CD4-positive, alpha-beta T cell treated with Interleukin-1 beta for 1 hour (primary cell): Measurements from ENCODE around the gene ATG16L2.

ENCODE experiments used
- DNase-seq, 2 donors: peaks; one replicate each; pipeline ENCODE4 v3.0.0-alpha.2; 2020 to 2022

The ATG16L2 gene, protein sequence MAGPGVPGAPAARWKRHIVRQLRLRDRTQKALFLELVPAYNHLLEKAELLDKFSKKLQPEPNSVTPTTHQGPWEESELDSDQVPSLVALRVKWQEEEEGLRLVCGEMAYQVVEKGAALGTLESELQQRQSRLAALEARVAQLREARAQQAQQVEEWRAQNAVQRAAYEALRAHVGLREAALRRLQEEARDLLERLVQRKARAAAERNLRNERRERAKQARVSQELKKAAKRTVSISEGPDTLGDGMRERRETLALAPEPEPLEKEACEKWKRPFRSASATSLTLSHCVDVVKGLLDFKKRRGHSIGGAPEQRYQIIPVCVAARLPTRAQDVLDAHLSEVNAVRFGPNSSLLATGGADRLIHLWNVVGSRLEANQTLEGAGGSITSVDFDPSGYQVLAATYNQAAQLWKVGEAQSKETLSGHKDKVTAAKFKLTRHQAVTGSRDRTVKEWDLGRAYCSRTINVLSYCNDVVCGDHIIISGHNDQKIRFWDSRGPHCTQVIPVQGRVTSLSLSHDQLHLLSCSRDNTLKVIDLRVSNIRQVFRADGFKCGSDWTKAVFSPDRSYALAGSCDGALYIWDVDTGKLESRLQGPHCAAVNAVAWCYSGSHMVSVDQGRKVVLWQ

DNA sequence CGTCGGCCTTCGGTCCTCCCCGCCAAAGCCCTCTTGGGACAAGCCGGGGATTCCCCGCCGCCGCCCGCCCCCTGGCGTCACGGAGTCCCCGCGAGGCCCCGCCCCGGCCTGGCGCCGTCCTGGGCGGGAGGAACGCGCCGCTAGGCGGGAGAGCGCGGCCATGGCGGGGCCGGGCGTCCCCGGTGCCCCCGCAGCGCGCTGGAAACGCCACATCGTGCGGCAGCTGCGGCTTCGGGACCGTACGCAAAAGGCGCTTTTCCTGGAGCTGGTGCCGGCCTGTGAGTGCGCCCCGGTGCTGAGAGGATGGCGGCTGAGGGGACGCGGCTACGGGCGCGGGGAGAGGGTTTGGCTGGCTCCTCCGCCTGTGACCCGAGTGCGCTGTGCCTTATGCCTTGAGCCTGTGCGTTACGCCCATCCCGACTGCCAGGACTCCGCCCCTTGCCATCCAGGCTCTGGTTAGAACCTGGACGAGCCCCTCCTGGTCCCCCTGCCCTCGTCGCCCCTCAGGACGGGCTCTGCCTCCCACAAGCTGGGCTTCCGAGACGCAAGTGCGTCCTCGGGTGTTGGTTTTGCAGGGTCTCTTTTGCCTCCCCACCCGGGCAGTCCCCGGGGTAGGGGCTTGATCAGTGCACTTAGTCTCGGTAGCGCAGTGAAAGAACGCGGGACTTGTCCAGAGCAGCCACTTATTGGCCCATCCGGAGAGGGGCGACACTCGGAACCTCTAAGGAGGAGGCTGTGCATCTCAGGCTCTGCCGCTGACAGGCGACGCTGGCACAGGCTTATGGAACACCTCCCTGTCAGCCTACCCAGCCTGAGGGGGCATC is at the start of gene ATG16L2:
Gene ATG16L2, plus strand, starts transcription at position 126 of the 824 bp plus-strand sequence. Its CDS starts 35 bp downstream, at position 161.
- DNase-seq, result peak; percentile 88 to 90

DNA sequence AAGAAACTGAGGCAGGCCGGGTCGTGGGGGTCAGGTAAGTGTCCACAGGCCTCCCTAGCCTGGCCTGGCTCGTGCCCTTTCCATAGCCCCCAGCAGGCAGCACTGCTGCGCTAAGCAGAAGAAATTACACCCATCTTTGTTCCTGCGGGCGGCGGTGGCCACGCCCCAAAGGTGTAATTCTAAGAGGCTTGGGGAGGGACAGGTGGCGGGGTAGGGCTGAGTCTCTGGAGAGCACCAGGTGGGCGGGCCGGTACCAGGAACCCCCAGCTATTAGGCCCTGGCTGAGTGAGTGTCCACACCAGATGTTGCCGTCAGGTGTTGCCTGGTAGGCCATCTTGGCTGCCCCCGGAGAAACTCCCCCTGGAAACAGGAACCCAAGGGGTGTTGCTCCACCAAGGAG is 49.7 kb upstream of the ATG16L2 start:
- no peak for DNase-seq

DNA sequence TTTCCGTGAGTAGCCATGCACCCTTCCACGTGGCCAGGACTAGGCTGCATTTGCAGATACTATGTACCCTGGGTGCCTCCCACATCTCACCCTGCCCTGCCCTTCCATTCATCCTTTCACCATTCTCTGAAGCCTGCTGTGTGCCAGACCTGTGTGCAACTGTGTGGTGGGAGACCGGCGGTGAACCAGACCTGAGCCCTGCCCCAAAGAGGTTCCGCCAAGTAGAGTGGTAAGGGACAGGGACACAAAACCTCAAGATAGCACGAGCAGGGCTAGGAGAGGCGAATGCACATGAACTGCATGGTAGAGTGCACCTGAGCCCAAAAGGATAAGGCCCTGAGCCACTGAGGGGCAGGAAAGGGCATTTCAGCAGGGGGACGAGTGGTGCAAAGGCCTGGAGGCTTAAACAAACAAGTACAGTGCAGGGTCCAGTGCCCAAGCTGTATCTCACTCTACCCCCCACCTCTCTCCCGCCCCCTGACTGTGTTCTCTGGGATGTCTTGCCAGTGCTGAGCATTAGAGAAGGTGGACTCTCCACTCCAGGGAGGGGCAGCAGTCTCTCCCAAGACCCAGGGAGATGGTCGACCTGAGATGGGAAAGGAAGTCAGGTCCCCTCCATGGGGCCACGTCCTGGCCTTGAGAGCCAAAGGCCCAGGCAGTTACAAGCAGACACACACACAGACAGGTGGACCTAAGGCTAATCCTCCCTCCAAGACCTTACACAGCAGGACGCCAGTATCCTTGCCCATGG is 47.9 kb upstream of the ATG16L2 start:
- no peak for DNase-seq

DNA sequence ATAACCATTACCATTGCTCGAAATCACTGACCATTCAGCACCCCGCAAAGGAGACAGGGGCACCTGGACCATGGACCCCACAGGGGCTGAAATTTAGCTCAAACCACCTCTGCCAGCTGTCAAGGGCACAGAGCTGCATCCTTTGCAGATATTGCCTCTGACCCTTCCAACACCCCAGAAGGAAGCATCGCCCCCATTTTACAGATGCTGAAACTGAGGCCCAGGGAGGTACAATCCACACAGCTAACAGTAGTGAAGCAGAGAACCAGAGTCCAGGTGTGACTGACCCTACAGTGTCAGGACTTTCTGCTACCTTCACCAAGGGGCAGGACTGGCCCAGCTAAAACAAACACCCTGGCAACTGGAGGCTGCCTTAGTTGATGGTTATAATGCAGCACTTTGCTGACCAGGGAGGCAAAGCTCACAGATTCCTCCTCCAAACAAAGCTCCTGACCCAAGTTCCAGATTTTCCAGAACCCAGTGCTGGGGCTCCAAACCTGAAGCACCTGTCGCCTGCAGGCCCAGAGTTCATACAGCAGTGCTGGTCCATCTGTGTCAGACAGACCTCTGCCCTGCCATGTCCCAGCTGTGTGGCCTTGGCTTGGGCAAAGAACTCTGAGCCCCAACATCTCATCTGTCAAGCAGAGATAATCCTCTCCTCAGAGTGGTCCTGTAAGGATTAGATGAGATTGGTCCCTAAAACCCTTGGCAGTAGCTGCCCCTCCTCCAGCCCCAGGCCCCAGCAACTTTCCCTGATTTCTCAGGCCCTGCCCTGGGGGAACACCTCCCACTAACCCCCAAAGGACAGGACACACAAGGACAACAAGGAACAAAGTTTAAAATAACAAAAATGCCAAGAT is 46.8 kb upstream of the ATG16L2 start:
- no peak for DNase-seq

DNA sequence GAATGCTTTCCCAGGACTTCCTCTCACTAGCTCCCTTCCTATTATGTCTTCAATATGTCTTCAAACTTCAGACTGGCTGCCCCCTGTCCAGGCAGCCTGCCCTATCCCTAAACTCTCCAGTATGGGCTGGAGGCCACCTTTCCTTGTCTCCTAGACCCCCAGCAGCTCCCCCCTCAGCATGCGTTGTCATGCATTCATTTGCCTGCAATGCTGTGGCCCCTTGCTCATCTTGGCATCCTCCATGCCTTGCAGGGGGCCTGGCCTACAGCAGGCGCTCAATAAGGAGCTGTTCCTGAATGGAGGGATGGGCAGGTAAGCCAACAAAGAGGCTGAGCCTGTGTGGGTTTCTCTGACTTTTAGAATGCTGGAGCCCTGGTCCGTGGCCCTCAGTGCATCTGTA is 45.6 kb upstream of the ATG16L2 start:
- DNase-seq, result no peak

DNA sequence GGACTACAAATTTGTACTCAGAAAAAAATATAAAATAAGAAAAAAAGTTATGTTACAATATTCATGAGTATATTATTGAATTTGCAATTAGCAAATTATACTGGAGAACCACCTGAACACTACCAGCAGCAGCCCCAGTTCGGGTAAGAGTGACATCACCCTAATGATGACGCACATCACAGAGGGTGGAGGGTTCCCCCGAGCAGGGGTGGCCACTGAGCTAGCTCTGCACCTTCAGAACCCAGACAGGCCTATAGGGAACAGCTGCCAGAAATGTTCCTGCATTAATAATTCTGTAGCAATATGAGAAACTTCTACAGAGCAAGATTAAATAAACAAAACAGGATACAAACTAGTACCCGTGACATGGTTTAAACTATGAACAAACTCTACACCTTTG is 44.5 kb upstream of the ATG16L2 start:
- no peak for DNase-seq

DNA sequence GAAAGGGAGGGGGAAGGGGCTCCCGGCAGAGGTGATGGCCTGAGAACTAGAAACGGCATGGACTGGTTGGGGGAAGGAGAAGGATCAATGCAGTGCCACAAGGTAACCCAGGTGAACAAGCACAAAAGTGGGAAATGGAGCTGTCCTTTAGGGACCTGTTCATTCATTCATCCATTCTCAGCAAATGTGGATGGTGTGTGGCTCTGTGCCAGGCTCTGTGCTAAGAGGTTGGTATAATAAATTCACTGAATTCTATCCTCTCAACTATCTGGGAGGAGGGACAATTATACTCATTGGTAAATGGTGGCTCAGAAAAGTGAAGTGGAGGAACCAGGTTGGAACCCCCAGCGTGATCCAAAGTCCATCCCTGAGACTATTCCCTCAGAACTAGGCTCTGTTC is 43.4 kb upstream of the ATG16L2 start:
- DNase-seq, result no peak

GRCh38 chr11:72771507-72771906 is 42.7 kb upstream of the ATG16L2 start:
- no peak for DNase-seq

DNA sequence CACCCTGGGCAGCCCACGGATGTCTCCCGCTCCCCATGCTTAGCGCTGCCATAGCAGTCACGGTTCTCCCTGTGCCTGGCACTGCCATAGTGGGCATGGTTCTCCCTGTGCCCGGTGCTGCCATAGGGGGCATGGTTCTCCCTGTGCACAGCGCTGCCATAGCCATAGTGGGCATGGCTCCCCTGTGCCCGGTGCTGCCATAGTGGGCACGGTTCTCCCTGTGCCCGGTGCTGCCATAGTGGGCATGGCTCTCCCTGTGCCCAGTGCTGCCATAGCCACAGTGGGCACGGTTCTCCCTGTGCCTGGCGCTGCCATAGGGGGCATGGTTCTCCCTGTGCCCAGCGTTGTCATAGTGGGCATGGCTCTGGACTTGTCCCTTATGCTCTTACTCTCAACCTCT is 42.2 kb upstream of the ATG16L2 start:
- no peak for DNase-seq

GRCh38 chr11:72773291-72773690 is 40.9 kb upstream of the ATG16L2 start:
- DNase-seq, result no peak

DNA sequence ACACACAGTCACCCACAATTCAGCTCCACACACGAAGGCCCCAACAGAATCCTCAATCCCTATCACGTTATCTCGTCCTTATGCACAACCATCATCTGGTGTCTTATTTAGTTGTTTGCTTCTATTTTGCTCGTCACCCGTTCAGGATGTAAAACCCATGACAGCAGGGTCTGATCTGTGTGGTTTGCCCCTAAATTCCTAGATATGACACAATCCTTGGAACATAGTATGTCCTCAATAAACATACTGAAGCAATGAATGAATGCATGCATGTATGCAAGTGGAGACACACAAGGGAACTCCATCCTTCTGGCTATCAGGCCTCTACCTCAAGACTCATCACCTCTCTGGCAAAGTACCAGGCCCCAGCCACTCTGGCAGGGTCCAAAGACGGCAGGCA is 40.5 kb upstream of the ATG16L2 start:
- no peak for DNase-seq

DNA sequence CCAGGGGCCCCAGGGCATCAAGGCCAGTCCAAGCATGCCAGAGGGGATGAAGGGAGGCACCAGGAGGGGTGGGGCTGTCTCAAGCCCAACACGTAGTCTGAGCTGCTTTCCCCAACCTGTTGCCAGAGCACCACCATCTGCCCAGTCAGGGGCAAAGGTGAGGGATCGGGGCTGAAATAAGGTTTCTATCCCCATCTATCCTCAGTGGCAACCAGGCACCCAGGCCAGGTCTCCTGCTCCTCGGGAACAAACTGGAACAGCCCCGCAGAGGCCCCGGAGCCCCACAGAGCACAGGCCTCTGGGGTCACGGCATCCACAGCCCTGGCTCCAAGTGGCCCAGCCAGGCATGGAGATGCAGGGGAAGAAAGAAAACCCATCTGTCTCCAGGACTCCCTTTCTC is 39.7 kb upstream of the ATG16L2 start:
- DNase-seq, result no peak

DNA sequence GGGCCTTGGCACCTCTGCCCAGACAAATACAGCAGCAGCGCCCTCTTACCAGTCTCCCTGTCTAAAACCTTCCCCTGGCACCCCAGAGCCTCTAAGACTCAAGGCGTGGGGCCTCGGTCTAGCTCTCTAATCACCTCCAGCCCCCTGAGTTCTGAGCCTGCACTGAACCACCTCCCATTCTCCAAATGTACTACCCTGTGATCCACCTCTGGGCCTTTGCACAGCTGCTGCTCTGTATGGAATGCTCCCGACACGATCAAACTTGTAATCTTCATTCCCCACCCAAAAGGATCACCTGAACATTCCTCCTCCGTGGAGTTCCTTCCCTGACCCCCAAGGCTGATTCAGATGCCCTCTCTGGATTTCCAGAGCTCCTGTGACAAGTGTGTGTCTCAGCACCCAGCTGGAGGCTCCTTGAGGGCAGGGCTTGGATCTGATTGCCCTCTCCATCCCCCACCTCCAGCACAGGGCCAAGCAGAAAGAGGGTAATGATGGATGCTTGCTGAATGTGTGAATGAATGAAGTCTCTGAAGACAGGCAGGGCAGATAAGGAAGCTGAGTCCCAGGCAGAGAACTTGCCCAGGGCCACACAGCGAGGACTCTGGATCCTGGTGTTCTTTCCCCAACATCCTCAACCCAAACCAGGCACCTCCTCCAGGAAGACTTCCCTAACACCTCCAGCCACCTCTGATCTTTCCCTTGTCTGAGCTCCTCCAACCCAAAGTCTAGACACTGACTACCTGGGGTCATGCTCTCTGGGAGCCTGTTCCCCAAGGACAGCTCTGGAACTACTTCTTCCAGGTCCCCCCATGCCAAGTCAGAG is 38.7 kb upstream of the ATG16L2 start:
- no peak for DNase-seq

DNA sequence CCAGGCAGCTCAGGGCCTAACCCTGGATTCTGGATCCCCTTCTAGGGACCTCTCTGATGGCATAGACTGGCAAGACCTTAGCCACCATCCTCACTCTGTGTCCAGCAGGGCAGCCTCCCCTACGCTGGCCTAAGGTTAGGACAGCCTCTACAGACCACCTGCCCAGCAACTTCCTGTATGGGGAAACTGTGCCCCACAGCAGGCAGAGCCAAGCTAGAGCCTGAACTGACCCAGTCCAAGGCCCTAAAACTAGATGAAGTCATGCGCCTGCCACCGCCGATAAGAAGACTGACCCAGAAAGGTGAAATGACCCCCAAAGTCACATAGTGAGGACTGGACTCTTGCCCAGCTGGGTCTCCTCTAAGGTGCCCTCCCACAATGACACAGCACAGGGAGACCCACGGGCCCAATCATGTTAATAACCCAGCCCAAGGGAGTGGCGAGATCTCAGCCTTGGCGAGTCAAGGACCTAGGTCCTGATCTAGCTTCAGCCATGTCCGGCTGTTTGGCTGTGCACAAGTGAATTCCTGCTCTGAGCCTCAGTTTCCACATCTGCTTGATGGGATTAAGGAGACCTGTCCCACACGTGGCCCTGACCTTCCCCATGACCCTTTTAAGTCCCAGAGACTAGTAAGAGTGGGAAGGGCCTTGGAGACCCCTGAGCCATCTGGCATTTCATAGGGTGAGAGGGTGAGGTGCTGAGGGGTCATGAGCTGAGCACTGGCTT is 37.9 kb upstream of the ATG16L2 start:
- DNase-seq, result no peak

DNA sequence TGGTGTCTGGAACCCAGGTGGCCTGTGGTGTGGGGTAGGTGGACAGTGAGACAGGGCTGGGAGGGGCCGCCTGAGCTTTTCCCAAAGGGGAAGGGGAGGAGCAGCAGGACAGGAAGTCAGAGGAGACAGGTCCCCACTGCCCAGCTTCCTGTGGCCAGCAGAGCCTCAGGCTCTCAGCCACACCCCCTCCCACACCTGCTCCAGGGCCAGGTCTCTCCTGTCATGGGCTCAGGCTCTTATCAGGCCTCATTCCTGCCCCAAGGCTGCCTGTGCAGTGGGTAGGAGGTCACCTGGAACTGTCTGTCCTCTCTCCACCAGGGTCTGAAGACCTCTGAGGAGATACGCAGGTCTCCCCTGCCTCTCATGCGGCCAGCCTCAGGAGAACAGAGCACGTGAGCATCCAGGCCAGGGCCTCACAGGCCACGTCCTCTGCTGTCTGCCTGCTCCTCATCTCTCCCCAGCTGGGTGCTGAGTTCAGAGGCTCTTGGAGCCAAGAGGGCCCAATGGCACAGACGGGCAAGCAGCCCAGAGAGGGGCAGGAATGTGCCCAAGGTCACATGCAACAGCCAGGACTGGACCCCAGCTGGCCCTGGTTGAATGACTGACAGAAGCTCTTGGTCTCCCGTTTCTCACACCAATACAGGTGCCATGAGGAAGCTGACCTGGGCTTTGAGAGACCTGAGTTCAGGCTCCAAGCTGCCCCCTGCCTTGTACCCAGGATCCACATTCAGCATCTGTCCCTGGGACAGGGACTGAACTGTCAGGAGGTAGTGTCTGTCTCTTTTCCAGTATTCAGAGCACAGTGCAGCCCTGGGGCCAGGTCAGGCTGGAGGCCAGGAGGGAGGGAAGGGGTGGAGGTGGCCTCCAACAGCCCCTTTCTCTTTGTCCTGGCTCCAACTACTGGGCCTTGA is 37.1 kb upstream of the ATG16L2 start:
- DNase-seq, result no peak

DNA sequence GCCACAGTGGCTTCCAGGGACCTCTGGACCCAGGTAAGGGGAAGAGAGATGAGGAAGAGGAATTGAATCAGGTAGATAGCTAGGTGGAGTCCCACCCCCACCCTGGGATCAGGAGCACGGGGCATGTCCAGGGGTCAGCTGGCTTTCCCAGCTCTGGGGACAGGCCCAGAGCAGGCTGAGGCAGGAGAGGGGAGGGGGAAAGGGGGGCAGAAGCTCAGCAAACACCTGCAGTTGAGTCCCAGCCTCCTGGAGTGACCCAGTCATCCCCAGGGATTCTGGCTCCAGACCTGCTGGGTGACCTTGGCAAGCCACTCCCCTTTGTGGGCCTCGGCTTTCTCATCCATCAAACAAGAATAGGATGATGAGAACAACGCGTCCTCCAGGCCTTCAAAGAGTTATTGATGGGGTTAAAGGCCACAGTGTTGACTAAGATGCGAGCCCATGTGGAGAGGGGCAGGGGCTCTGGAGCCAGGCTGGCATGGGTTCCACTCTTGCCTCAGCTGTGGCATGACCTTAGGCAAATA is 36.4 kb upstream of the ATG16L2 start:
- DNase-seq, result no peak

- DNase-seq, result no peak
Observed at GRCh38 chr11:72778535-72779494, 35.4 kb upstream of the ATG16L2 start.
